AG08395 (cell line): ENCODE data around the gene DYNLL2.
"Not testable (repeated sequence)": the region's sequence is repeated elsewhere in the genome, so short reads cannot be mapped to it uniquely, and the experiment has no call there.

Source experiments
- DNase-seq: peaks from one replicate; pipeline ENCODE4 v3.0.0; 2012; ENCODE audit warnings: mixed read lengths, low spot score

Gene DYNLL2

DNA sequence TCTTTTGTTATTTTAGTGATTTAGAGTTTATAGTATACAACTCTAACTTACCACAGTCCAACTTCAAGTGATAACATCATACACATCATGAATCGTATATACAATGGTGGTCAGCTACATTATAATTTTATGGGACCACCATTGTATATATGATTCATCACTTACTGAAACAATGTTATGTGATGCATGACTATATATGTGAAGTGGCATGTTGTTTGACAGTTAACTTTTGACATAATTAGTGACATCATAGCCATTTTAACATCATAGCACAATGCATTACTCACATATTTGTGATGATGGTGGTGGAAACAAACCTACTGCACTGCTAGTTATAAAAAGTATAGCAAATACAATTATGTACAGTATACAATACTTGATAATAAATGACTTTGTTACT, 21.9 kb downstream of the DYNLL2 start:
- DNase-seq, result no peak

DNA sequence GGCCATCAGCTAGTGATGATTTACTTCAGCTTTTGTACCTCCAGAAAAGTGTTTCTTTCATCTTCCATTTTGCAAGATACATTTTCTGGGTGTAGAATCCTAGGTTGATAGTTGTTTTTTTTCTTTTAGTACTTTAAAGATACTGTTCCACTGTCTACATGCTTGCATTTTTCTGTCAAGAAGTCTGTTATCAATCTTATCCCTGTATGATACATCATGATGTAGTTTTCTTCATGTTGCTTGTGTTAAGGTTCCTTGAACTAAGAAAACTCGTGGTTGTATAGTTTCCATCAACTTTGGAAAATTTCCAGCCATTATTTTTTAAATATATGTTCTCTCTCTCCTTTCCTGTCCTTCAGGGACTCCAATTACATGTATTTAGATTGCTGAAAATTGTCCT, 24.1 kb downstream of the DYNLL2 start:
- DNase-seq, result no peak

DNA sequence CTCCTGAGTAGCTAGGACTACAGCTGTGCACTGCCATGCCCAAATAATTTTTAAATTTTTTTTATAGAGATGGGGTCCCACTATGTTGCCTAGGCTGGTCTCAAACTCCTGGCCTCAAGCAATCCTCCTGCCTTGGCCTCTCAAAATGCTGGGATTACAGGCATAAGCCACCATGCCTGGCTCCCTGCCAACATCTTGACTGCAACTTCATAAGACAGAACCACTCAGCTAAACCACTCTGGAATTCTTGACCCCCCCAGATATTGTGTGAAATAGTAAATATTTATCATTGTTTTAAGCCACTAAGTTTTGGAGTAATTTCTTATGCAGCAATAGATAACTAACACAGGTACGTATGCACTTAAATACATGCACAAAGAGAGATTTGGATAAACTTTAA, 26.0 kb downstream of the DYNLL2 start:
- no peak for DNase-seq

DNA sequence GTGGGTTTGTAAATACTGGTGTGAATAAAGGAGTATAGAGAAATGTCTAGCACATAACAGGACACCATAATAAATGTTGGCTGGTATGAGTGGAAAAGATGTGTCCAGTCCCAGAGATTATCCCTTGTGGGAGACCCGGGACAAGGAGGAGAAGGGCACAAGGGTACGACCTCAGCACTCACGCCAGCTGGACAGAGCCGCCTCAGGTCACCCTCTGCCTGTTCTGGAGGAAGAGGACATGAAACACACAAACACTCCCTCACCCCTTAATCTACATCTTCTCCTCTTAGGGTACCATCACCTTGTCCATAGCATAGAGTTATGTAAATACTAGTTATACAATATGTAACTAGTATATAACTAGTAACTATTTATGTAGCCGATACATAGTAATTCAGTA, 26.8 kb downstream of the DYNLL2 start:
- DNase-seq, result no peak

DNA sequence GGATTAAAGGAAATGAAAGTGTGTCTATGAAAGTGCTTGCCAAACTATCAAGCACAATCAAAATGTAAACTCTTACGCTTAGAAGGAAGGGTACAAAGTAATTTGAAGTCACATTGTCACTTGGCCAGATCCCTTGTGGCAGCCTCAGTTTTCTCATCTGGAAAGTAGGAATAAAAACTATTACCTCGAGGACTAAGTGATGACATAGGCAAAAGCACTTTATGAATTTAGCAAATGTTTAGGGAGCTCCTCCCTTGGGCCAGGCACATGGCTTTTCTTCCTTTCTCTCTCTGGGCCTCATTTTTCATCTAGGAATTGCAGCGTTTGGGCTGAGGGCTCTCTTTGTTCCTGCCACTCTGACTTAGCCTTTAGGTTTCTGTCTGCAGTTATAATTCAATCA, 28.5 kb downstream of the DYNLL2 start:
- no peak for DNase-seq

DNA sequence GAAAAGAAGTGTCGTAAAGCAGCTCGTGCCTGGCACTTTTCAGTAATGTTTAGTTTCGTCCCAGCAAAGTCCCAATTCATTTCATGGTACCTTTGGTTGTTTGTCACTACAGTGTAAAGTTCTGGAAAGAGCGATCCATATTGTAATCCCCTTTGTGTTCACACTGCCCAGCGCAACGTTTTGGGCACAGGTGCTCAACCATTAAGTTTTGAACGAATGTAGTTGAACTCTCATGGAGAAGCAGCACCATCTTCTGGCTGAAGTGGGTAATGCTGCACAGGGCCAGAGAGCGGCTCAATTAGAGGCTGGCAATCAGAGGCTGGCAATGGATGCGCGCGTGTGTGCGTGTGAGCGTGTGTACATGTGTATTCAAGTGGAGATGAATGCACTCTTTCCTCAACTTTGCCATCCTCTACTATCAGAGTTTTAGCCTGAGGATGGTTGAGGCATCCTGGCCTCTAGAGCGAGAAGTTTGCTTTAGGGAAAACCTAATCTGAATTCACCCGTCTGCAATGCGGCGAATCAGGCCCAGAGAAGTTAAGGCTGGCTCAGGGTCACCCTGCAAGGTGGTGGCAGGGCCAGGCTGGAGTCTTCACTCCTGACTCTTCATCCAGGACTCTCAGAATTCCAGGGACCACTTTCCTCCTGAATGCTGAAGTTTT, 29.9 kb downstream of the DYNLL2 start:
- DNase-seq, result peak; percentile 75

DNA sequence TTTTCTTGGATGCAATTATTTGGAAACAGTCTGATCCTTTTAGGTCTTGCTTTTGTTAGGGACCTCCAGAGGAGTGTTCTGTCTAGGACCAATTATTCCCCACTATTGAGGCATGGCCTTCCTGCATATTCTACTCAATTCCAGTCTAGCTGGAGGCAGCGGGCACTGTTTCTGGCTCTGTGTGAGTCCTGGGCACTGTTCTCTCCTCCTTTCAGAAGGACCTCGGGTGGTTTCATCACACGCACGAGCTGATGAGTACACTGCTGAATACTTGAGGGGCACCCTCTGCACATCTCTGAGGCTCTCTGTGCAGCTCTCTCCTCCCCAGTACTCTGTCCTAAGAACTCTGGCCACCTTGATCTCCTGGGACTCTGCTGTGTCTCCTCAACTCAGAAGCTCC, 30.7 kb downstream of the DYNLL2 start:
- no peak for DNase-seq

DNA sequence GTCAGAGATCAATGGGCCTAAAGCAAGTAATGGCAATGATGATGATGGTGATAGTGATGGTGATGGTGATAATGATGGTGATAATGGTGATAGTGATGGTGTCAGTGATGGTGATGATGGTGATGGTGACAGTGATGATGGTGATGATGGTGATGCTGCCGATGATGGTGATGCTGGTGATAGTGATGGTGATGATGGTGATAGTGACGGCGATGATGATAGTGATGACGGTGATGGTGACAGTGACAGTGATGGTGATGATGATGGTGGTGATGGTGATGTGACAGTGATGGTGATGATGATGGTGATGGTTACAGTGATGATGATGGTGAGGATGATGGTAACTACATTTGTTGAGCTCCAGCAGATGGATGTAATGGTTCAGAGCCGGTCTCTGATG, 34.2 kb downstream of the DYNLL2 start:
- no peak for DNase-seq

DNA sequence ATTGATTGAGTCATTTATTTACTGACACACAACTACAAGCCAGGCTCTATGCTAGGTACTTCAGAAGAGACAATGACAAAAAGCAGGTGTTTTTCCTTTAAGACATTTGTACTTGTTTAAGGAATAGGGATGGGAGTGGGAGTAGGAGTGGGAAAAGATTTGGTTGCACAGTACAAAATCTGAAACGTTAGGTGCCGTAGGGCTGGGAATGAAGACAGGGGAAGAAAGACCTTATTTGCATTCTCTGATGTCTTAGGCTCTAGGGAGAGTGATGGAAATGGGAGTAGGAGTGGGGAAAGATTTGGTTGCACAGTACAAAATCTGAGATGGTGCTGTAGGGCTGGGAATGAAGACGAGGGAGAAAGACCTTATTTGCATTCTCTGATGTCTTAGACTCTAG, 36.3 kb downstream of the DYNLL2 start:
- DNase-seq, result no peak

DNA sequence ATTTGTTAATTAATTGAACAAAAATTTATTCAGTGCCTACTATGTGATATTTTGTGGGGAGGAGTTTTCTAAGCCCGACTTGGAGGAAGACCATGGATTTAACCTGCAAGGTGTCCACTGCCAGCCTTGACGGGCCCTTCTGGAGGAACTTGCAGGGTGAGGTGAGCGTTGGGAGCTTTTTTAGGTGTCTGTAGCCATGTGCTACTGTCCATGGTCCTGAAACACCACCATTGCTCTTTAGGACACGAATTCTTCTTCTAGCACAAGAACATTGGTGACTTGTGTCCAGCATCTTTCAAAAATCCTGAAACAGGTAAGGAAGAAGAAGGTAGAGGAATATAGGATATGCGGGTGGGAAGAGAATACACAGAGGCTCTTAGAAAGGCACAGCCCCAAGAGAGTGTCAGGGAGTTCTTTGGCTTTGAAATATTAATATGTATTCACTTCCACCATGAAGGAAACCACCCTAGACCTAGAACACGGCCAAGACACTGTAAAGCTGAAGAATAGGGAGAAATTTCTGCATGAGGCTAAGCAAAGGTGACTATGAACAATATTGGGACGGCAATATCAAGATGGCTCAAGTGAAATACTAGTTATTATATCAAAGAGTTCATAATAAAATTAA, 37.1 kb downstream of the DYNLL2 start:
- DNase-seq, result peak; percentile 54

DNA sequence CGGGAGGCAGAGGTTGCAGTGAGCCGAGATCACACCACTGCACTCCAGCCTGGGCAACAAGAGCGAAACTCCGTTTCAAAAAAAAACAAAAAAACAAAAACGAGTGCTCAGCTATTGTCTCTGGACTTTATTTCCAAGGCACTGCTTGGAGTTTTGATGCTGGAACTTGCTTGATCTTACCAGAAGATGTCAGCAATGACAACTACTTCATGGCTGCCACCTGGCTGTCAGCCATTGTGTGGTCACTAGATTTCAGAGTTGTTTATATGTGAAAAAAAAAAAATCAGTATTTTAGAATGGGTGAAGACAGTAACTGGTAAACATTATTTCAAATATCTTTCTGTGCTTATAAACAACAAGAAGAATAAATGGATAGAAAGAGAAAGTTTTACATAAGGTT, 38.7 kb downstream of the DYNLL2 start:
- peak; percentile 24 for DNase-seq

DNA sequence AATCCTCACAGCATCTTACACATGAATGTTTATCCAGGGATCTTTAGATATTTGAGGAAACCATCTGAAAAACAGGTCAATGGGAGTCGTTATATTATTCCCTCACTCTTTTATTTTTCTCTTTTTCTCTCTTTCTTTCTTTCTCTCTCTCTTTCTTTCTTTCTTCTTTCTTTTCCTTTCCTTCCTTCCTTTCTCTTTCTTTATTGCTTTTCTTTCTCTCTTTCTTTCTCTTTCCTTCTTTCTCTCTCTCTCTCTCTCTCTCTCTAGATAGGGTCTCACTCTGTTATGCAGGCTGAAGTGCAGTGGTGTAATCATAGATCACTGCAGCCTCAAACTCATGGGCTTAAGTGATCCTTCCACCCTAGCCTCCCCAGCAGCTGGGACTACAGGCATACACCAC, 44.6 kb downstream of the DYNLL2 start:
- no peak for DNase-seq

DNA sequence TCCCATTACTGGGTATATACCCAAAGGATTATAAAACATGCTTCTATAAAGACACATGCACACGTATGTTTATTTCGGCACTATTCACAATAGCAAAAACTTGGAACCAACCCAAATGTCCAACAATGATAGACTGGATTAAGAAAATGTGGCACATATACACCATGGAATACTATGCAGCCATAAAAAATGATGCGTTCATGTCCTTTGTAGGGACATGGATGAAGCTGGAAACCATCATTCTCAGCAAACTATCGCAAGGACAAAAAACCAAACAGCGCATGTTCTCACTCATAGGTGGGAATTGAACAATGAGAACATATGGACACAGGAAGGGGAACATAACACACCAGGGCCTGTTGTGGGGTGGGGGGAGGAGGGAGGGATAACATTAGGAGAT, 49.5 kb downstream of the DYNLL2 start:
- DNase-seq, result not testable (repeated sequence)

DNA sequence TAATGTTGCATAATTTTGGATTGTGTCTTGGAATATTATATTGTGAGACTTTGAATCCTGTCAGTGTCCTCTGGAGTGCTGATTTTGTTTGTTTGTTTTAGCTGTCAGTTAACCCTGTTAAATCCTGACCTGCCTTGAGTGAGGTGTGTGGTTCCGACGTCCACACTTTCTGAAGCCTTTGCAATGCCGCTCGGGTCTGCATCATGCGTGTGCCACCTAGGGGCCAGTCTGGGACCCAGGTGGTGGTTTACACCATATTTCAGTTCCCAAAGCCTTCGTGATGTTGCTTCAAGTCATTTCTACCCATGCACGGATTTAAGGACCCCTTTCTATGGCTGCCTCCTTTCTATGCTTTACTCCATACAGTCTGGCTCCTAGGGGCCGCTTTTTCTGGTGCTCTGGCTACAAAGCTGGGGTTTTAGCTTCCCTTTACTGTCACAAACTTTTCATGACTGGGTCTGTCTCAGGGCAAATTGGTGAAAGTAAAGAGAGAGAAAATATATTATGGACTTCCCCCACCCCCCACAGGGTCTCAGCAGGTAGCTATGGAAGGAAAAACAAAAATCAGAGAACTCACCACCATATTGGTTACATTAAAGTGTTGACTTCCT, 53.6 kb downstream of the DYNLL2 start:
- DNase-seq, result no peak

DNA sequence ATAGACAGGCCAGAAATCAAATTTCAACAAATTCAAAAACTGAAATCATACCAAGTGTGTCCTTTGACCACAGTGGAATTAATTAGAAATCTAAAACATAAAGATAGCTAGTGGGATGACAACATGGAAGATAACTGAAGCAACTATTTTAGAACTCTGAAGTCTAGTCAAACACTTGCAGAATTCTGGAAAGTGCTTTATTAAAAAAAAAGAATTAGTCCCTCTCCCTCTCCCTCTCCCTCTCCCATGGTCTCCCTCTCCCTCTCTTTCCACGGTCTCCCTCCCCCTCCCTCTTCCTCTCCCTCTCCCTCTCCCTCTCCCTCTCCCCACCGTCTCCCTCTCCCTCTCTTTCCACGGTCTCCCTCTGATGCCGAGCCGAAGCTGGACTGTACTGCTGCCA, 58.3 kb downstream of the DYNLL2 start:
- DNase-seq, result no peak

DNA sequence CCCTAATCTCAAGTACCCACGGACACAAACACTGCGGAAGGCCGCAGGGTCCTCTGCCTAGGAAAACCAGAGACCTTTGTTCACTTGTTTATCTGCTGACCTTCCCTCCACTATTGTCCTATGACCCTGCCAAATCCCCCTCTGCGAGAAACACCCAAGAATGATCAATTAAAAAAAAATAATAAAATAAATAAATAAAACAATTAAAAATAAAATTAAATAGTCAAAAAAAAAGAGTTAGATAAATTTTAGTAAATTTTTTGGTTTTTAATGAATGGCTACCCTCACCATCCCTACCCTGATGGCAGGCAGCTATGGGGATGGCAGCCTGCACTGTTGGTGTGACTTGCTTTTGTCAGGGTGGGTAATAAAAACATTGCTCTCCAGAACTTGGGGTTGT, 60.1 kb downstream of the DYNLL2 start:
- not testable (repeated sequence) for DNase-seq

DNA sequence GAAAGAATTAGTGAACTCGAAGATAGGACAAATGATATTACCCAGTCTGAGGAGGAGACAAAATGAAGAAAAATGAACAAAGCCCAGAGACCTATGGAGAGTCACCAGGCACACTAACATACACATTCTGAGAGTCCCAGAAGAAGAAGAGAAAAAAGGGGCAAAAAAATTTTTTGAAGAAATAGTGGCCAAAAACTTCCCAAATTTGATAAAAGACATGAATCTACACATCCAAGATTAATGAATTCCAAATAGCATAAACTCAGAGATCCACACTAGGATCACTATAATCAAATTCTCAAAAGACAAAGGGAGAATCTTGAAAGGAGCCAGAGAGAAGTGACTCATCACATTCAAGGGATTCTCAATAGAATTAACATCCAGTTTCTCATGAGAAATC, 61.6 kb downstream of the DYNLL2 start:
- DNase-seq, result no peak
